ENCODE data around the gene DNAJC22.

- TF ChIP-seq CTCF (IDR thresholded peaks at IDR 0.05; ENCODE audit: poor library complexity) (no peak), EZH2phosphoT487 (IDR thresholded peaks at IDR 0.05; ENCODE audit: low read depth, severe bottlenecking, unreplicated experiment) (peak; percentile 78)
Observed at GRCh38 chr12:49345825-49346658, 646 bp upstream of the DNAJC22 start.
